GM13976 (cell line): ENCODE results near the gene ADGRA1.

Source experiments
- DNase-seq: peaks from one replicate; pipeline ENCODE4 v3.0.0; 2012; ENCODE audit warnings: low spot score
- in situ Hi-C: fragments of 300-500 bp; cut with MboI; formaldehyde crosslinking; loops from one replicate; pipeline ENCODE4 v1.12.0; 2022; ENCODE audit warnings: low sequenced_read_pairs, mixed read lengths, inconsistent platforms; ENCODE audit not compliant: unreplicated experiment
- TF ChIP-seq, protein P1 (sequence below): IDR thresholded peaks from 2 replicates; pipeline ENCODE4 v1.5.1; 2012; ENCODE audit warnings: borderline replicate concordance, mild to moderate bottlenecking; ENCODE audit not compliant: insufficient read depth; ENCODE audit errors: extremely low read depth, missing control alignments, control extremely low read depth

Gene ADGRA1

DNA sequence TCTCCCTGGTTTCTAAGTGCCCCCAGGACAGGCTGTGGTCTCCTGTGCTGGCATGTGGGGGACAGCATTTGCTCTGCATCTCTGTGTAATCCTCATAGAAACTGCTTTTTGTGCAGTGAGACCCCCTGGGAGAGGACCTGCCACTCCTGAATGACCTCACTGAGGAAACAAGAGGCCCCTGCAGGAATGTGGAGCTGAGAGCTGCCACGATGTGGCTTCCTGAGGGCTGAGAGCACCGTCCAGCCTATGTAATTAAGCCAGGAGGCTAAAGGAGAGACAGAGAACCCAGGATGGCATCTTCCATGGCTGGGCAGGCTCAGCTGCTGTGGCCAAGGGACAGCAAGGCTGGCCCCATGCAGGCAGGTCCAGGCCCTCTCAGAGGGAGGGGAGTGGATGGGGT is 32.3 kb upstream of the ADGRA1 start:
- in situ Hi-C loops: no loop called here
- DNase-seq: no peak
- TF ChIP-seq, protein P1, sequence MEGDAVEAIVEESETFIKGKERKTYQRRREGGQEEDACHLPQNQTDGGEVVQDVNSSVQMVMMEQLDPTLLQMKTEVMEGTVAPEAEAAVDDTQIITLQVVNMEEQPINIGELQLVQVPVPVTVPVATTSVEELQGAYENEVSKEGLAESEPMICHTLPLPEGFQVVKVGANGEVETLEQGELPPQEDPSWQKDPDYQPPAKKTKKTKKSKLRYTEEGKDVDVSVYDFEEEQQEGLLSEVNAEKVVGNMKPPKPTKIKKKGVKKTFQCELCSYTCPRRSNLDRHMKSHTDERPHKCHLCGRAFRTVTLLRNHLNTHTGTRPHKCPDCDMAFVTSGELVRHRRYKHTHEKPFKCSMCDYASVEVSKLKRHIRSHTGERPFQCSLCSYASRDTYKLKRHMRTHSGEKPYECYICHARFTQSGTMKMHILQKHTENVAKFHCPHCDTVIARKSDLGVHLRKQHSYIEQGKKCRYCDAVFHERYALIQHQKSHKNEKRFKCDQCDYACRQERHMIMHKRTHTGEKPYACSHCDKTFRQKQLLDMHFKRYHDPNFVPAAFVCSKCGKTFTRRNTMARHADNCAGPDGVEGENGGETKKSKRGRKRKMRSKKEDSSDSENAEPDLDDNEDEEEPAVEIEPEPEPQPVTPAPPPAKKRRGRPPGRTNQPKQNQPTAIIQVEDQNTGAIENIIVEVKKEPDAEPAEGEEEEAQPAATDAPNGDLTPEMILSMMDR: no peak

DNA sequence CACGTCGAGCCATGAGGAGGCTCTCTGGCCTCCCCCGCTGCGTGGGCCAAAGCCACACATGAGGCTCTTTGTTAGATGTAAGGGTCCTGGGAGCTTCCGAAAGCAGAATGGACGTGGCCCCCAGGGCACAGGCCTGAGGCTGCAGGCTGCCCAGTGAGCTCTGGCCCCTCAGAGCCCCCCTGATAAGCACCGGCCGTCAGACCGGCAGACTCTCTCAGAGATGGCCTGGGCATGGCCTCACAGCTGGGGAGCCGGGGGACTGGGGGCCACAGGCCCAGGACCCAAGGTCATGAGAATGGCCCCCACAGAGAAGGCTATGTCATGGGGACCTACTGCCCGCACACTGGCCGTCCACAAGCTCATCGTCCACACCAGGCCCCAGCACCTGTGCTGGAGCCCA is 31.7 kb upstream of the ADGRA1 start:
- DNase-seq: no peak
- in situ Hi-C loops: no loop called here
- TF ChIP-seq, protein P1: no peak

DNA sequence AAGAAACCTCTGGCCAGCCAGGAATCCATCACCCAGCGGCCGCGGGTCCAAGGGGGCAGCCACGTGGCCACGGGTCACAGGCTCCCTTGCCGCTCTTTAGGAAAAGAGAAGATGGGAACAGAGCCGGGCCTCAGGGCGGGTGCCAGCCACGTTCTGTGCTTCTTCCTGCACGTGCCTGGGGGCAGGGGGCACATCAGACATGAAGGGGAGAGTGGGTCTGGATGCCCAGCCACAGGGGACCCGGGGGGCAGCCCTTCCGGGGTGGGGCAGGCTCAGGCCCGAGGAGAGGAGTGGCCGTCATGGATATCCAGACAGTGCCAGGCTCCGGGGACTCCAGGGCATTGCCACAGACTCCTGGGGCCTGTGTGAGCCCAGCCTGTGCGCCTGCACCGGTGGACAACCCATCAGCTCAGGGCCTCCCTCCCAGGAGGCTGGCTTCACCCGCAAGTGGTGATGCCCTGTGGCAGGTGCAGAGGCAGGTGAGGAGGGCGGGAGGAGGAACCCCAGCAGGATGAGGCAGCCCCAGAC is 31.0 kb upstream of the ADGRA1 start:
- in situ Hi-C loops: no loop called here
- no peak for DNase-seq
- TF ChIP-seq, protein P1: no peak

DNA sequence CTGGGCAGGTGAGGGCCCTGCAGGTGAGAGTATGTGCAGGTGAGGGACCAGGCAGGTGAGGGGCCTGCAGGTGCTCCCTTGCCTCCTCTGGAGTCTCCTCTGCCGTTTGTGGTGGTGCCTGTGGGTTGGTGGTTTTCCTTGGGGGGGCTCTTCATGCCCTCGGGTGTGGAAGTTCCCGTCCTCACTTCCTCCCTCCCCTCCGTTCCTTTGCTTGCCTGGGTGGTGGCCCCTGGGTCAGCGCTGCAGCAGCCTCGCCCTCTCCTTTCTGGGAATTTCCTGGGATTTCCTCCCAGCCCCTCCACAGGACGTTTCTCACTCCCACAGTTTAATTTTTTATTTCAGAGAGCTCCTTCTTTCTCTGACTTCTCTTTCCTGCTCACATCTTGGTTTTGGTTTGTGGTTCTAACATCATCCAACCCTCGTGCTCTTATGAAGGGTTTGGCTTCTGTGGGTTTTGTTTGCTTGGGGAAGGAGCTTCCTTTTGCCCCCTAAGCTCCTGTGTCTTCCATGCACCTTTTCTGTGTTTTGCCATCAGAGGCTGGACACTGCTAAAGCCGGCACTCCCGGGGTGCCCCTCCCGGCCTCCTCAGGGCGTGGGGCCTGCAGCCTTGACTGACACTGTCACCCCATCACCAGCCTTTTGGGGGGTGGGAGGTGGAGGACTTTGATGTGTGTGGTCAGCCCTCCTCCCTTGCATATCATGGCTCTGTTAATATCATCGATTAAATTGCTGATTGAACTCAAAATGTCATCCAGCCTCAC is 29.2 kb upstream of the ADGRA1 start:
- DNase-seq: no peak
- TF ChIP-seq, protein P1: no peak
- in situ Hi-C loops: no loop called here

DNA sequence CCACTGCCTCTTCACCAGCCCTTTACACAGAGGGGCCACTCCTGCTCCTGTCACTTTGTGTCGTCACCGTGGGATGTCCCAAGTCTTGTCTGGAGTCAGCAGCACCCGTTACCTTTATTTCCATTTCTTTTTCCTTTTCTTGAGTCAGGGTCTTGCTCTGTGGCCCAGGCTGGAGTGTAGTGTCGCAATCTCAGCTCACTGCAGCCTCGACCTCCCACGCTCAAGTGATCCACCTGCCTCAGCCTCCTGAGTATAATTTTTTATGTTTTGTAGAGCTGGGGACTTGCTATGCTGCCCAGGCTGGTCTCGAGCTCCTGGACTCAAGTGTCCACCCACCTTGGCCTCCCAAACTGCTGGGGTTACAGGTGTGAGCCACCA is 28.6 kb upstream of the ADGRA1 start:
- DNase-seq: no peak
- in situ Hi-C loops: no loop called here

DNA sequence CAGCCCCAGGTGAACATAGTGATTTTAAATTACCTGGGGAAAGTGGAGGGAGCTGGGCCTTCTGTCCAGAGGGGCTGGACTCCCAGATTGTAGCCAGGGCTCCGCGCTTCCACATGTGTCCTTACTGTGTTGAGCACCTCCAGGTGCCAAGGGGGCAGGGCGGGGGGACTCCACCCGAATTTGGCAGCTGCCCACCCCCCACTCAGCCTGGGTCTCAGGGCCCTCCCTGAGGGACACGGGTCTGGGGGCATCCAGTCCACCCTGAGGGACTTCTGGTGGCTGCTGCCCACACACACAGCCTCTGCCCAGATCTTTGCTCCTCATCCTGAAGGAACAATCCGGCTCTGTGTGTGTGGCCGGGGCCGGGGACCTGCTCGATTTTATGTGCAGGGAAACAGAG is 28.2 kb upstream of the ADGRA1 start:
- TF ChIP-seq, protein P1: no peak
- in situ Hi-C loops: no loop called here
- DNase-seq: no peak

More for the DNA sequence above, 28.6 kb upstream of the ADGRA1 start:
- TF ChIP-seq, protein P1: no peak
